ENCODE data around the gene MORF4L1. TPM values are rescaled to one million over a fixed set of nuclear protein-coding genes. Genes with fewer than 3 reads are reported as not detected.

Gene MORF4L1
- total and polyA plus RNA-seq, 10 of the 15 experiments (the other 5 are each of a cell fraction or from before 2014, with no cell fraction given), result 113 to 636 (median 229) TPM

DNA sequence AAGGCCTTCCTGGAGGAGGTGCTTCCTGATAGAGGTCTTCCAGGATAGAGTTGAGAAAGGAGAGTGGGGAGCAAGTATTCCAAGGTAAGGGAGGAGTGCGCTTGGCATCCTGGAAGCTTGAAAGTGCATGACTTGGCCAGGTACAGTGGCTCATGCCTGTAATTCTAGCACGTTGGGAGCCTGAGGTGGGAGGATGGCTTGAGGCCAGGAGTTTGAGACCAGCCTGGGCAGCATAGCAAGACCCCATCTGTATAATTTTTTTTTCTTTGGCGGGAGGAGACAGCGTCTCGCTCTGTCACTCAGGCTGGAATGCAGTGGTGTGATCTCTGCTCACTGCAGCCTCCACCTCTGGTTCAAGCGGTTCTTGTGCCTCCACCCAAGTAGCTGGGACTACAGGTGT, 19.2 kb upstream of the MORF4L1 start:
- in situ Hi-C loops (cut with MboI), result no loop called here
- TF ChIP-seq BMI1 (IDR thresholded peaks at IDR 0.05; ENCODE audit: borderline replicate concordance) (no peak), NBN (IDR thresholded peaks at IDR 0.05) (no peak), TBL1XR1 (IDR thresholded peaks at IDR 0.05; ENCODE audit: low read depth, low read length) (no peak), NFXL1 (IDR thresholded peaks at IDR 0.05; ENCODE audit: borderline replicate concordance) (no peak), HDAC2 (IDR thresholded peaks at IDR 0.05) (no peak), LARP7 (IDR thresholded peaks at IDR 0.05) (no peak), ZNF207 (IDR thresholded peaks at IDR 0.05; ENCODE audit: borderline replicate concordance) (no peak), EP300 (IDR thresholded peaks at IDR 0.05; ENCODE audit: borderline replicate concordance in 1 of 2, control insufficient read depth in 1 of 2, low read depth in 2 of 2, low read length in 2 of 2) (no peak), RAD21 (IDR thresholded peaks at IDR 0.05; ENCODE audit: insufficient read depth, low read depth, low read length) (no peak), IRF4 (IDR thresholded peaks at IDR 0.05; ENCODE audit: low read depth, low read length) (no peak), CHD4 (IDR thresholded peaks at IDR 0.05) (no peak), POLR2AphosphoS2 (IDR thresholded peaks at IDR 0.05; ENCODE audit: low read depth, low read length) (no peak), ESRRA (IDR thresholded peaks at IDR 0.05; ENCODE audit: low read length) (no peak)
- TF ChIP-seq, protein P1, sequence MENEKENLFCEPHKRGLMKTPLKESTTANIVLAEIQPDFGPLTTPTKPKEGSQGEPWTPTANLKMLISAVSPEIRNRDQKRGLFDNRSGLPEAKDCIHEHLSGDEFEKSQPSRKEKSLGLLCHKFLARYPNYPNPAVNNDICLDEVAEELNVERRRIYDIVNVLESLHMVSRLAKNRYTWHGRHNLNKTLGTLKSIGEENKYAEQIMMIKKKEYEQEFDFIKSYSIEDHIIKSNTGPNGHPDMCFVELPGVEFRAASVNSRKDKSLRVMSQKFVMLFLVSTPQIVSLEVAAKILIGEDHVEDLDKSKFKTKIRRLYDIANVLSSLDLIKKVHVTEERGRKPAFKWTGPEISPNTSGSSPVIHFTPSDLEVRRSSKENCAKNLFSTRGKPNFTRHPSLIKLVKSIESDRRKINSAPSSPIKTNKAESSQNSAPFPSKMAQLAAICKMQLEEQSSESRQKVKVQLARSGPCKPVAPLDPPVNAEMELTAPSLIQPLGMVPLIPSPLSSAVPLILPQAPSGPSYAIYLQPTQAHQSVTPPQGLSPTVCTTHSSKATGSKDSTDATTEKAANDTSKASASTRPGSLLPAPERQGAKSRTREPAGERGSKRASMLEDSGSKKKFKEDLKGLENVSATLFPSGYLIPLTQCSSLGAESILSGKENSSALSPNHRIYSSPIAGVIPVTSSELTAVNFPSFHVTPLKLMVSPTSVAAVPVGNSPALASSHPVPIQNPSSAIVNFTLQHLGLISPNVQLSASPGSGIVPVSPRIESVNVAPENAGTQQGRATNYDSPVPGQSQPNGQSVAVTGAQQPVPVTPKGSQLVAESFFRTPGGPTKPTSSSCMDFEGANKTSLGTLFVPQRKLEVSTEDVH (IDR thresholded peaks at IDR 0.05; ENCODE audit: low read depth, partially characterized antibody), result no peak
- TF ChIP-seq, protein P2, sequence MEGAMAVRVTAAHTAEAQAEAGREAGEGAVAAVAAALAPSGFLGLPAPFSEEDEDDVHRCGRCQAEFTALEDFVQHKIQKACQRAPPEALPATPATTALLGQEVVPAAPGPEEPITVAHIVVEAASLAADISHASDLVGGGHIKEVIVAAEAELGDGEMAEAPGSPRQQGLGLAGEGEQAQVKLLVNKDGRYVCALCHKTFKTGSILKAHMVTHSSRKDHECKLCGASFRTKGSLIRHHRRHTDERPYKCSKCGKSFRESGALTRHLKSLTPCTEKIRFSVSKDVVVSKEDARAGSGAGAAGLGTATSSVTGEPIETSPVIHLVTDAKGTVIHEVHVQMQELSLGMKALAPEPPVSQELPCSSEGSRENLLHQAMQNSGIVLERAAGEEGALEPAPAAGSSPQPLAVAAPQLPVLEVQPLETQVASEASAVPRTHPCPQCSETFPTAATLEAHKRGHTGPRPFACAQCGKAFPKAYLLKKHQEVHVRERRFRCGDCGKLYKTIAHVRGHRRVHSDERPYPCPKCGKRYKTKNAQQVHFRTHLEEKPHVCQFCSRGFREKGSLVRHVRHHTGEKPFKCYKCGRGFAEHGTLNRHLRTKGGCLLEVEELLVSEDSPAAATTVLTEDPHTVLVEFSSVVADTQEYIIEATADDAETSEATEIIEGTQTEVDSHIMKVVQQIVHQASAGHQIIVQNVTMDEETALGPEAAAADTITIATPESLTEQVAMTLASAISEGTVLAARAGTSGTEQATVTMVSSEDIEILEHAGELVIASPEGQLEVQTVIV (IDR thresholded peaks at IDR 0.05; ENCODE audit: borderline replicate concordance, partially characterized antibody), result no peak
- TF ChIP-seq, protein P3, sequence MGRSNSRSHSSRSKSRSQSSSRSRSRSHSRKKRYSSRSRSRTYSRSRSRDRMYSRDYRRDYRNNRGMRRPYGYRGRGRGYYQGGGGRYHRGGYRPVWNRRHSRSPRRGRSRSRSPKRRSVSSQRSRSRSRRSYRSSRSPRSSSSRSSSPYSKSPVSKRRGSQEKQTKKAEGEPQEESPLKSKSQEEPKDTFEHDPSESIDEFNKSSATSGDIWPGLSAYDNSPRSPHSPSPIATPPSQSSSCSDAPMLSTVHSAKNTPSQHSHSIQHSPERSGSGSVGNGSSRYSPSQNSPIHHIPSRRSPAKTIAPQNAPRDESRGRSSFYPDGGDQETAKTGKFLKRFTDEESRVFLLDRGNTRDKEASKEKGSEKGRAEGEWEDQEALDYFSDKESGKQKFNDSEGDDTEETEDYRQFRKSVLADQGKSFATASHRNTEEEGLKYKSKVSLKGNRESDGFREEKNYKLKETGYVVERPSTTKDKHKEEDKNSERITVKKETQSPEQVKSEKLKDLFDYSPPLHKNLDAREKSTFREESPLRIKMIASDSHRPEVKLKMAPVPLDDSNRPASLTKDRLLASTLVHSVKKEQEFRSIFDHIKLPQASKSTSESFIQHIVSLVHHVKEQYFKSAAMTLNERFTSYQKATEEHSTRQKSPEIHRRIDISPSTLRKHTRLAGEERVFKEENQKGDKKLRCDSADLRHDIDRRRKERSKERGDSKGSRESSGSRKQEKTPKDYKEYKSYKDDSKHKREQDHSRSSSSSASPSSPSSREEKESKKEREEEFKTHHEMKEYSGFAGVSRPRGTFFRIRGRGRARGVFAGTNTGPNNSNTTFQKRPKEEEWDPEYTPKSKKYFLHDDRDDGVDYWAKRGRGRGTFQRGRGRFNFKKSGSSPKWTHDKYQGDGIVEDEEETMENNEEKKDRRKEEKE (IDR thresholded peaks at IDR 0.05), result no peak

More for the DNA sequence above, 19.2 kb upstream of the MORF4L1 start:
- ChIA-PET SMC1A (ENCODE audit: uncharacterized antibody, unreplicated experiment) (no interaction called here), POLR2A (no interaction called here), CTCF (interaction anchor here (1.4 kb wide), 1 partner anchor 331 kb away, joined by 3 read pairs; no protein-coding TSS in a partner anchor), RAD21 (ENCODE audit: unreplicated experiment) (no interaction called here)
- Histone ChIP-seq H3K79me2 (ENCODE audit: control insufficient read depth, insufficient read depth, low read length) (no peaks in the 10 kb centered on the region), H2AFZ (ENCODE audit: control insufficient read depth, low read depth, low read length) (no peak overlapping the region), H3K4me1 (ENCODE audit: control insufficient read depth, insufficient read depth, low read length) (no peaks in the 10 kb centered on the region), H3K27me3 (replicated peaks in 1 of 2; ENCODE audit: control insufficient read depth in 2 of 2, insufficient read depth in 2 of 2, low read length in 1 of 2) (no peaks in the 10 kb centered on the region), H3K4me3 (no peak overlapping the region), H3K9me3 (replicated peaks; ENCODE audit: control insufficient read depth, insufficient read depth, low read length) (no peaks in the 10 kb centered on the region), H4K20me1 (ENCODE audit: control insufficient read depth, insufficient read depth) (no peaks in the 10 kb centered on the region), H3K4me2 (ENCODE audit: control insufficient read depth, insufficient read depth) (no peak overlapping the region), H3K27ac (ENCODE audit: control insufficient read depth, insufficient read depth) (no peak overlapping the region), H3K36me3 (ENCODE audit: control insufficient read depth in 2 of 2, insufficient read depth in 2 of 2, low read length in 1 of 2) (no peaks in the 10 kb centered on the region), H3K9ac (ENCODE audit: control insufficient read depth, insufficient read depth, low read length) (no peak overlapping the region)
- no TSS peak for BruUV-seq (replicated peaks)
- FAIRE-seq (no peak), DNase-seq (ENCODE audit: low read depth, low spot score) (no peak), ATAC-seq (no peak)
- intact Hi-C loops (cut with micrococcal nuclease; ENCODE audit: unreplicated experiment), result no loop called here
- 73% methylated on average over 6 of the region's 6 CpGs for WGBS (ENCODE audit: insufficient coverage, insufficient replicate concordance, low lambda C conversion rate, missing lambda C conversion rate)

Data from GM12878 (cell line).